Right lobe of liver (tissue), 6 donors: Measurements from ENCODE around the gene HCAR2. TPM values are rescaled to one million over a fixed set of nuclear protein-coding genes. Genes with fewer than 3 reads are reported as not detected.

ENCODE experiments used
- ATAC-seq, 4 donors: fragments of 200-7000 bp; cut with Tn5 transposase; one replicate each; pipeline ENCODE4 v1.9.1; 2020; ENCODE audit warnings: mild to moderate bottlenecking in 4 of 4, moderate library complexity in 4 of 4
- DNase-seq, 3 donors: peaks; one replicate each; pipeline ENCODE4 v3.0.0-alpha.2; 2020
- H3K27ac ChIP-seq, 3 donors: fragments of 200-600 bp; one replicate each; pipeline ENCODE4 v1.8.0; 2022
- H3K27me3 ChIP-seq, 2 donors: fragments of 200-600 bp; one replicate each; pipeline ENCODE4 v1.8.0; 2022
- H3K36me3 ChIP-seq, 4 donors: fragments of 200-600 bp; sonication (generic) in 1 of 4; one replicate each; pipeline versions ENCODE4 v1.5.1 to v1.8.0; 2017 to 2022; ENCODE audit warnings: control low read depth in 1 of 4
- H3K4me1 ChIP-seq, 4 donors: fragments of 200-600 bp; sonication (generic) in 1 of 4; one replicate each; pipeline versions ENCODE4 v1.5.1 to v1.8.0; 2017 to 2022; ENCODE audit warnings: control low read depth in 1 of 4
- H3K4me3 ChIP-seq, 3 donors: fragments of 200-600 bp; one replicate each; pipeline ENCODE4 v1.8.0; 2022
- H3K9me3 ChIP-seq, 4 donors: fragments of 200-600 bp; sonication (generic) in 1 of 4; one replicate each; pipeline versions ENCODE4 v1.5.1 to v1.8.0; 2017 to 2022; ENCODE audit warnings: control low read depth in 1 of 4
- CTCF ChIP-seq, 4 donors: fragments of 200-600 bp in 3 of 4; fragments of 450-650 bp in 1 of 4; IDR thresholded peaks; one replicate each; pipeline versions ENCODE4 v1.5.1 to v1.8.0; 2016 to 2022; ENCODE audit warnings: antibody characterized with exemption in 4 of 4, mild to moderate bottlenecking in 2 of 4
- POLR2A ChIP-seq: fragments of 450-650 bp; IDR thresholded peaks from one replicate; pipeline ENCODE4 v1.6.1; 2017; ENCODE audit warnings: antibody characterized with exemption, mild to moderate bottlenecking
- WGBS: methylation state at CpG from one replicate; pipeline ENCODE4 v1.1.6; 2018; ENCODE audit warnings: low coverage, low lambda C conversion rate; ENCODE audit not compliant: insufficient coverage; ENCODE audit errors: missing lambda C conversion rate; 5-methylcytosine and 5-hydroxymethylcytosine counted together
- intact Hi-C, 2 donors: fragments of 100-400 bp; cut with DNase I; formaldehyde crosslinking; loops; one replicate each; pipeline versions ENCODE4 v1.11.2 to v1.14.1; 2022
- small RNA-seq, 2 experiments: library from RNA; depleted of rRNA; stranded (forward); fragments of <200 nt; gene quantifications; one replicate each; pipeline ENCODE3, GENCODE V24; 2016
- total RNA-seq, 6 experiments: library from RNA; depleted of rRNA in 2 of 6; stranded (reverse); fragments of >200 nt in 2 of 6; fragmentation: NEBNext Ultra II Directional in 3 of 6; extraction: Animal tissue kit (Norgen Biotek cat#: 25700) in 3 of 6; gene quantifications; one replicate each; pipeline versions ENCODE4 v1.1.0 to v1.2.4, GENCODE V29; 2016 to 2023
- donor health status: DM: no; HTN: yes; CAD: no.
- donor health status: DM: no; HTN: no; CAD: no.
- donor health status: DM: no; HTN: no; CAD: no.
- donor health status: DM: no; HTN: yes; CAD: no.
- donor health status: DM: no; HTN: yes; CAD: no.

HCAR2 gene
- total RNA-seq, 6 experiments from 2014 or later: 0.14 to 4.5 (median 0.41) TPM; not detected in 2

GRCh38 chr12:122651520-122652224, 51.5 kb downstream of the HCAR2 start:
- Histone ChIP-seq H3K4me1 (no peaks in the 10 kb centered on the region), H3K27ac (no peak overlapping the region), H3K36me3 (no peaks in the 10 kb centered on the region), H3K4me3 (no peak overlapping the region), H3K27me3 (no peaks in the 10 kb centered on the region), H3K9me3 (no peaks in the 10 kb centered on the region)
- intact Hi-C loops: no loop called here
- TF ChIP-seq CTCF (IDR thresholded peaks at IDR 0.05) (no peak), POLR2A (no peak)
- 71% methylated on average over 11 of the region's 11 CpGs for WGBS
- DNase-seq (no peak), ATAC-seq (no peak)

Small RNA genes within 50 kb of the gene (small RNA-seq; reads per million reads assigned to genes)
- gene AC026333.2: 0 reads per million in 2 experiments

Other genes starting within 250 kb of the HCAR2 start
- 10 to 100 TPM in 2 of 6 experiments, 1 to 10 TPM in 4; 8.5 to 13.0 (median 9.3) TPM for gene ZCCHC8, start 202.4 kb downstream of the HCAR2 start, total RNA-seq
- gene RSRC2, start 176.4 kb downstream of the HCAR2 start, total RNA-seq: 10 to 100 TPM; 17.6 to 27.7 (median 23.4) TPM
- 10 to 100 TPM in 1 of 6 experiments, 1 to 10 TPM in 5; 2.1 to 10.7 (median 3.5) TPM for gene KNTC1, start 176.1 kb downstream of the HCAR2 start, total RNA-seq
- gene HCAR3, start 13.5 kb upstream of the HCAR2 start, total RNA-seq: 1 to 10 TPM in 1 of 6 experiments, under 1 TPM in 3, not detected in 2; 0.11 to 4.2 (median 0.36) TPM
- gene HCAR1, start 27.5 kb upstream of the HCAR2 start, total RNA-seq: not detected
- 10 to 100 TPM; 11.3 to 18.2 (median 14.5) TPM for gene DENR, start 49.5 kb upstream of the HCAR2 start, total RNA-seq
- gene CCDC62, start 71.2 kb upstream of the HCAR2 start, total RNA-seq: under 1 TPM in 5 of 6 experiments, not detected in 1; 0.07 to 0.35 (median 0.12) TPM
- gene HIP1R, start 132.1 kb upstream of the HCAR2 start, total RNA-seq: 10 to 100 TPM; 23.6 to 37.2 (median 27.8) TPM
- 1 to 10 TPM; 5.2 to 6.7 (median 6.0) TPM for gene VPS37B, start 192.8 kb upstream of the HCAR2 start, total RNA-seq